HCT116 (cell line): Measurements from ENCODE around the gene ZSWIM6. TPM values are rescaled to one million over a fixed set of nuclear protein-coding genes. Genes with fewer than 3 reads are reported as not detected.

Experiments used
- ATAC-seq: fragments of 200-7000 bp; cut with Tn5 transposase; 2 replicates; pipeline ENCODE4 v1.9.1; 2020; ENCODE audit warnings: mild to moderate bottlenecking, moderate library complexity
- BruUV-seq: library from RNA; stranded (reverse); fragments of 400-500 nt; replicated peaks from 2 replicates; lab custom pipeline; 2021; lab: Mats Ljungman, UMichigan
- CTCF ChIA-PET: fragments of 300-600 bp; sonication (Branson Sonifier 250); formaldehyde crosslinking; loops from one replicate; lab custom pipeline; 2021; ENCODE audit warnings: antibody characterized with exemption; lab: Charles Lee
- POLR2A ChIA-PET: fragments of 300-600, 350-600 bp; sonication (Branson Sonifier 250); formaldehyde crosslinking; loops from one replicate; lab custom pipeline; 2021; ENCODE audit warnings: antibody characterized with exemption; lab: Charles Lee
- RAD21 ChIA-PET, 2 experiments: fragments of 300-600 bp; sonication (Branson Sonifier 250); formaldehyde crosslinking; loops; one replicate each; lab custom pipeline; 2023; ENCODE audit warnings: low total read pairs in 2 of 2; ENCODE audit not compliant: uncharacterized antibody in 2 of 2, unreplicated experiment in 2 of 2, low non-redundant PET in 1 of 2; lab: Charles Lee
- DNase-seq: peaks from one replicate; pipeline ENCODE4 v3.0.0-alpha.2; 2010; ENCODE audit warnings: low read depth, low spot score
- H2AFZ ChIP-seq: fragments of 200-600 bp; shearing (Covaris generic), sonication (generic); 2 replicates; pipeline ENCODE4 v1.6.1; 2017; ENCODE audit warnings: low read depth, mixed run types, mixed read lengths, antibody characterized with exemption, low read length; ENCODE audit not compliant: poor library complexity, severe bottlenecking
- H3K27ac ChIP-seq: 2 replicates; pipeline ENCODE4 v1.5.1; 2012; ENCODE audit warnings: low read depth, low read length
- H3K27me3 ChIP-seq: fragments of 200-600 bp; sonication (generic); 2 replicates; pipeline ENCODE4 v1.6.1; 2016; ENCODE audit warnings: mixed run types, low read length, mixed read lengths; ENCODE audit not compliant: insufficient read depth
- H3K36me3 ChIP-seq, 2 experiments: fragments of 200-500 bp in 1 of 2; fragments of 200-600 bp in 1 of 2; sonication (Bioruptor generic) in 1 of 2; sonication (generic) in 1 of 2; 2 replicates each; pipeline versions ENCODE4 v1.5.1 to v1.6.1; 2014 to 2016; ENCODE audit warnings: low read length in 2 of 2, inconsistent platforms in 1 of 2, mixed read lengths in 1 of 2, mixed run types in 1 of 2; ENCODE audit not compliant: insufficient read depth in 2 of 2, control insufficient read depth in 1 of 2
- H3K4me1 ChIP-seq, 2 experiments: fragments of 200-600 bp in 1 of 2; sonication (generic) in 1 of 2; 2 replicates each; pipeline versions ENCODE4 v1.5.1 to v1.6.1; 2012 to 2017; ENCODE audit warnings: low read length in 2 of 2, inconsistent platforms in 1 of 2, mild to moderate bottlenecking in 1 of 2, mixed read lengths in 1 of 2, mixed run types in 1 of 2, moderate library complexity in 1 of 2; ENCODE audit not compliant: insufficient read depth in 2 of 2, control insufficient read depth in 1 of 2
- H3K4me2 ChIP-seq: fragments of 200-600 bp; sonication (generic); 2 replicates; pipeline ENCODE4 v1.6.1; 2017; ENCODE audit warnings: mixed run types, low read length, mixed read lengths
- H3K4me3 ChIP-seq, 2 experiments: fragments of 200-600 bp in 1 of 2; sonication (generic) in 1 of 2; replicated peaks in 1 of 2; 2 replicates each; pipeline ENCODE4 v1.5.1; 2011 to 2016; ENCODE audit warnings: low read length in 2 of 2, control low read depth in 1 of 2, low read depth in 1 of 2, mild to moderate bottlenecking in 1 of 2, mixed read lengths in 1 of 2, mixed run types in 1 of 2
- H3K79me2 ChIP-seq: fragments of 200-600 bp; sonication (generic); 2 replicates; pipeline ENCODE4 v1.6.1; 2017; ENCODE audit warnings: mild to moderate bottlenecking, mixed run types, low read length, moderate library complexity, mixed read lengths; ENCODE audit not compliant: insufficient read depth
- H3K9ac ChIP-seq: fragments of 200-600 bp; sonication (generic); 2 replicates; pipeline ENCODE4 v1.6.1; 2016; ENCODE audit warnings: low read length, mixed read lengths
- H3K9me2 ChIP-seq: fragments of 200-600 bp; sonication (generic), shearing (Covaris generic); 2 replicates; pipeline ENCODE4 v1.6.1; 2017; ENCODE audit warnings: mixed run types, mild to moderate bottlenecking, moderate library complexity; ENCODE audit not compliant: insufficient read depth
- H3K9me3 ChIP-seq, 2 experiments: fragments of 200-500 bp in 1 of 2; fragments of 200-600 bp in 1 of 2; sonication (Bioruptor generic) in 1 of 2; sonication (generic) in 1 of 2; 2 replicates each; pipeline ENCODE4 v1.6.1; 2014 to 2017; ENCODE audit warnings: low read length in 2 of 2, mixed read lengths in 2 of 2, inconsistent platforms in 1 of 2, low read depth in 1 of 2, mild to moderate bottlenecking in 1 of 2, mixed run types in 1 of 2, moderate library complexity in 1 of 2; ENCODE audit not compliant: control insufficient read depth in 1 of 2, insufficient read depth in 1 of 2
- H4K20me1 ChIP-seq: fragments of 200-600 bp; sonication (generic), shearing (Covaris generic); 2 replicates; pipeline ENCODE4 v1.6.1; 2017; ENCODE audit warnings: mixed run types, mild to moderate bottlenecking, moderate library complexity; ENCODE audit not compliant: insufficient read depth
- CBX3 ChIP-seq: IDR thresholded peaks from 2 replicates; pipeline ENCODE4 v1.6.1; 2012; ENCODE audit warnings: low read depth
- CEBPB ChIP-seq: IDR thresholded peaks from 2 replicates; pipeline ENCODE4 v1.6.1; 2012; ENCODE audit warnings: low read depth
- EGR1 ChIP-seq: IDR thresholded peaks from 2 replicates; pipeline ENCODE4 v1.6.1; 2012; ENCODE audit warnings: low read depth
- ELF1 ChIP-seq: IDR thresholded peaks from 2 replicates; pipeline ENCODE4 v1.6.1; 2012; ENCODE audit warnings: low read depth, borderline replicate concordance
- EZH2 ChIP-seq: fragments of 200-600 bp; sonication (generic); IDR thresholded peaks from 2 replicates; pipeline ENCODE4 v1.6.1; 2017; ENCODE audit warnings: antibody characterized with exemption, mixed run types
- EZH2phosphoT487 ChIP-seq: fragments of 200-600 bp; IDR thresholded peaks from 2 replicates; pipeline ENCODE4 v1.6.1; 2018; ENCODE audit warnings: antibody characterized with exemption, borderline replicate concordance
- FOSL1 ChIP-seq: IDR thresholded peaks from 2 replicates; pipeline ENCODE4 v1.6.1; 2012; ENCODE audit warnings: low read depth
- JUND ChIP-seq: IDR thresholded peaks from 2 replicates; pipeline ENCODE4 v1.6.1; 2012
- POLR2A ChIP-seq: IDR thresholded peaks from 2 replicates; pipeline ENCODE4 v1.7.0; 2011; ENCODE audit warnings: borderline replicate concordance; ENCODE audit not compliant: insufficient read depth, insufficient read length; ENCODE audit errors: extremely low read depth
- POLR2AphosphoS5 ChIP-seq: IDR thresholded peaks from 2 replicates; pipeline ENCODE4 v1.6.1; 2011; ENCODE audit warnings: mild to moderate bottlenecking, low read depth, low read length, moderate library complexity
- SIN3A ChIP-seq: IDR thresholded peaks from 2 replicates; pipeline ENCODE4 v1.6.1; 2012; ENCODE audit warnings: low read depth
- SP1 ChIP-seq: IDR thresholded peaks from 2 replicates; pipeline ENCODE4 v1.6.1; 2012; ENCODE audit warnings: low read depth
- SRF ChIP-seq: IDR thresholded peaks from 2 replicates; pipeline ENCODE4 v1.6.1; 2012; ENCODE audit warnings: low read depth
- TCF7L2 ChIP-seq: IDR thresholded peaks from 2 replicates; pipeline ENCODE4 v1.7.0; 2011; ENCODE audit warnings: borderline replicate concordance, inconsistent platforms; ENCODE audit not compliant: insufficient read depth, insufficient read length; ENCODE audit errors: extremely low read depth
- YY1 ChIP-seq: IDR thresholded peaks from 2 replicates; pipeline ENCODE4 v1.6.1; 2011; ENCODE audit warnings: low read length, low read depth, moderate library complexity, mild to moderate bottlenecking; ENCODE audit not compliant: insufficient replicate concordance; ENCODE audit errors: extremely low read depth
- ZFX ChIP-seq: fragments of 450-650 bp; IDR thresholded peaks from 2 replicates; pipeline ENCODE4 v1.6.1; 2017
- ZNF274 ChIP-seq: fragments of 200-500 bp; sonication (Bioruptor generic); IDR thresholded peaks from 2 replicates; pipeline ENCODE4 v1.6.1; 2014; ENCODE audit warnings: mild to moderate bottlenecking, low read depth, low read length, inconsistent platforms
- intact Hi-C: fragments of 100-400 bp; cut with micrococcal nuclease; formaldehyde crosslinking; loops from 2 replicates; pipeline ENCODE4 v1.10.0; 2022
- total RNA-seq: library from RNA; stranded (reverse); gene quantifications from one replicate; pipeline ENCODE4 v1.2.1, GENCODE V29; 2021; ENCODE audit not compliant: unreplicated experiment
- TF ChIP-seq, protein P1 (sequence below), 3 experiments: fragments of 200-600 bp in 1 of 3; sonication (generic) in 1 of 3; IDR thresholded peaks in 2 of 3; conservative IDR thresholded peaks in 1 of 3; 2 replicates each; pipeline ENCODE4 v1.5.1; 2012 to 2017; ENCODE audit warnings: low read depth in 2 of 3, low read length in 2 of 3, antibody characterized with exemption in 1 of 3, borderline replicate concordance in 1 of 3, control low read depth in 1 of 3, mild to moderate bottlenecking in 1 of 3, mixed read lengths in 1 of 3, mixed run types in 1 of 3, moderate library complexity in 1 of 3; ENCODE audit not compliant: insufficient read depth in 1 of 3
- TF ChIP-seq, protein P2 (sequence below): IDR thresholded peaks from 2 replicates; pipeline ENCODE4 v1.6.1; 2012; ENCODE audit warnings: low read depth

ZSWIM6 gene
- total RNA-seq, 1 experiment from 2014 or later = 7.4 TPM

DNA sequence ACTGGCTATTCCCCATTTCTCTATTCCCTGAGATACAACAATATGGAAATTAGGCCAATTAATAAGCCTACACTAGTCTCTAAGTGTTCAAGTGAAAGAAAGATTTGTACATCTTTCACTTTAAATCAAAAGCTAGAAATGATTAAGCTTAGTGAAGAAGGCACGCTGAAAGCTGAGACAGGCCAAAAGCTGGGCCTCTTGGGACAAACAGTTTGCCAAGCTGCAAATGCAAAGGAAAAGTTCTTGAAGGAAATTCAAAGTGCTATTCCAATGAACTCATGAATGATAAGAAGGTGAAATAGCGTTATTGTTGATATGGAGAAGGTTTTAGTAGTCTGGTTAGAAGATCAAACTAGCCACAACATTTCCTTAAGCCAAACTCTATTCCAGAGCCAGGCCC is 256.2 kb downstream of the ZSWIM6 start (continued):
- TF ChIP-seq SP1 (no peak), ZFX (no peak)

DNA sequence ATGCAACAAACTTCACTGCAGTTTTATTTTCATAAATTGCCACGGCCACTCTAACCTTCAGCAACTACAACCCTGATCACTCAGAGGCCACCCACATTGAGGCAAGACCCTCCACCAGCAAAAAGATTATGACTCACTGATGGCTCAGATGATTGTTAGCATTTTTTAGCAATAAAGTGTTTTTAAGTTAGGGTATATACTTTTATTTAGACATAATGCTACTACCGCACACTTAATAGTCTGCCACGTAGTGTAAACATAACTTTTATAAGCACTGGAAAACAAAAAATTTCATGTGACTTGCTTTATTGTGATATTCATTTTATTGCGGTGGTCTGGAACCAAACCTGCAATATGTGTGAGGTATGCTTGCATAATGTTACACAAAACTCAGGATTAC is 257.9 kb downstream of the ZSWIM6 start:
- Histone ChIP-seq H3K4me1 (no peaks in the 10 kb centered on the region), H4K20me1 (no peaks in the 10 kb centered on the region), H3K9me2 (no peaks in the 10 kb centered on the region), H3K36me3 (no peaks in the 10 kb centered on the region), H2AFZ (no peak overlapping the region), H3K4me3 (no peak overlapping the region), H3K4me2 (no peak overlapping the region), H3K79me2 (no peaks in the 10 kb centered on the region), H3K9ac (no peak overlapping the region), H3K27ac (no peak overlapping the region), H3K27me3 (no peaks in the 10 kb centered on the region; the same call in 1 of the 2 replicates), H3K9me3 (no peaks in the 10 kb centered on the region)
- RAD21 ChIA-PET = no interaction called here
- ATAC-seq (no peak), DNase-seq (no peak)
- POLR2A ChIA-PET = no interaction called here
- no TSS peak for BruUV-seq
- TF ChIP-seq ELF1 (no peak), YY1 (no peak), SIN3A (no peak), POLR2AphosphoS5 (no peak), FOSL1 (no peak), TCF7L2 (no peak), EZH2 (no peak), POLR2A (no peak), JUND (no peak), CBX3 (no peak), CEBPB (no peak), EZH2phosphoT487 (no peak), ZFX (no peak), SRF (no peak), EGR1 (no peak), ZNF274 (no peak)
- TF ChIP-seq, protein P1, sequence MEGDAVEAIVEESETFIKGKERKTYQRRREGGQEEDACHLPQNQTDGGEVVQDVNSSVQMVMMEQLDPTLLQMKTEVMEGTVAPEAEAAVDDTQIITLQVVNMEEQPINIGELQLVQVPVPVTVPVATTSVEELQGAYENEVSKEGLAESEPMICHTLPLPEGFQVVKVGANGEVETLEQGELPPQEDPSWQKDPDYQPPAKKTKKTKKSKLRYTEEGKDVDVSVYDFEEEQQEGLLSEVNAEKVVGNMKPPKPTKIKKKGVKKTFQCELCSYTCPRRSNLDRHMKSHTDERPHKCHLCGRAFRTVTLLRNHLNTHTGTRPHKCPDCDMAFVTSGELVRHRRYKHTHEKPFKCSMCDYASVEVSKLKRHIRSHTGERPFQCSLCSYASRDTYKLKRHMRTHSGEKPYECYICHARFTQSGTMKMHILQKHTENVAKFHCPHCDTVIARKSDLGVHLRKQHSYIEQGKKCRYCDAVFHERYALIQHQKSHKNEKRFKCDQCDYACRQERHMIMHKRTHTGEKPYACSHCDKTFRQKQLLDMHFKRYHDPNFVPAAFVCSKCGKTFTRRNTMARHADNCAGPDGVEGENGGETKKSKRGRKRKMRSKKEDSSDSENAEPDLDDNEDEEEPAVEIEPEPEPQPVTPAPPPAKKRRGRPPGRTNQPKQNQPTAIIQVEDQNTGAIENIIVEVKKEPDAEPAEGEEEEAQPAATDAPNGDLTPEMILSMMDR (IDR thresholded peaks at IDR 0.05 in 2 of 3, conservative IDR thresholded peaks at IDR 0.05 in 1 of 3; ENCODE audit: borderline replicate concordance in 1 of 3, insufficient read depth in 1 of 3, low read depth in 2 of 3, low read length in 2 of 3) = no peak
- TF ChIP-seq, protein P2, sequence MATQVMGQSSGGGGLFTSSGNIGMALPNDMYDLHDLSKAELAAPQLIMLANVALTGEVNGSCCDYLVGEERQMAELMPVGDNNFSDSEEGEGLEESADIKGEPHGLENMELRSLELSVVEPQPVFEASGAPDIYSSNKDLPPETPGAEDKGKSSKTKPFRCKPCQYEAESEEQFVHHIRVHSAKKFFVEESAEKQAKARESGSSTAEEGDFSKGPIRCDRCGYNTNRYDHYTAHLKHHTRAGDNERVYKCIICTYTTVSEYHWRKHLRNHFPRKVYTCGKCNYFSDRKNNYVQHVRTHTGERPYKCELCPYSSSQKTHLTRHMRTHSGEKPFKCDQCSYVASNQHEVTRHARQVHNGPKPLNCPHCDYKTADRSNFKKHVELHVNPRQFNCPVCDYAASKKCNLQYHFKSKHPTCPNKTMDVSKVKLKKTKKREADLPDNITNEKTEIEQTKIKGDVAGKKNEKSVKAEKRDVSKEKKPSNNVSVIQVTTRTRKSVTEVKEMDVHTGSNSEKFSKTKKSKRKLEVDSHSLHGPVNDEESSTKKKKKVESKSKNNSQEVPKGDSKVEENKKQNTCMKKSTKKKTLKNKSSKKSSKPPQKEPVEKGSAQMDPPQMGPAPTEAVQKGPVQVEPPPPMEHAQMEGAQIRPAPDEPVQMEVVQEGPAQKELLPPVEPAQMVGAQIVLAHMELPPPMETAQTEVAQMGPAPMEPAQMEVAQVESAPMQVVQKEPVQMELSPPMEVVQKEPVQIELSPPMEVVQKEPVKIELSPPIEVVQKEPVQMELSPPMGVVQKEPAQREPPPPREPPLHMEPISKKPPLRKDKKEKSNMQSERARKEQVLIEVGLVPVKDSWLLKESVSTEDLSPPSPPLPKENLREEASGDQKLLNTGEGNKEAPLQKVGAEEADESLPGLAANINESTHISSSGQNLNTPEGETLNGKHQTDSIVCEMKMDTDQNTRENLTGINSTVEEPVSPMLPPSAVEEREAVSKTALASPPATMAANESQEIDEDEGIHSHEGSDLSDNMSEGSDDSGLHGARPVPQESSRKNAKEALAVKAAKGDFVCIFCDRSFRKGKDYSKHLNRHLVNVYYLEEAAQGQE = no peak
- CTCF ChIA-PET = no interaction called here
- intact Hi-C loops = no loop called here
